SK-N-SH (cell line): Measurements from ENCODE around the gene WSCD1. TPM values are rescaled to one million over a fixed set of nuclear protein-coding genes. Genes with fewer than 3 reads are reported as not detected.

ENCODE experiments used
- CTCF ChIA-PET: fragments of 300-600, 350-600 bp; formaldehyde crosslinking; extraction: SDS; loops from one replicate; lab custom pipeline; 2021; lab: Yijun Ruan, JAX
- POLR2A ChIA-PET: fragments of 350-600 bp; sonication (Branson Sonifier 250); formaldehyde crosslinking; extraction: SDS; loops from one replicate; lab custom pipeline; 2020; ENCODE audit warnings: antibody characterized with exemption, inconsistent platforms; lab: Yijun Ruan, JAX
- DNase-seq: peaks from one replicate; pipeline ENCODE4 v3.0.0; 2012
- H2AFZ ChIP-seq: fragments of 200-600 bp; sonication (generic); 2 replicates; pipeline ENCODE4 v1.8.1; 2016; ENCODE audit warnings: antibody characterized with exemption, mild to moderate bottlenecking, low read depth
- H3F3A ChIP-seq: fragments of 200-600 bp; sonication (generic); replicated peaks from 2 replicates; pipeline ENCODE3; 2016; ENCODE audit warnings: antibody characterized with exemption, mild to moderate bottlenecking; ENCODE audit not compliant: insufficient read depth
- H3K27ac ChIP-seq, 2 experiments: fragments of 200-500 bp in 1 of 2; fragments of 200-600 bp in 1 of 2; sonication (Bioruptor generic) in 1 of 2; sonication (generic), shearing (Covaris generic) in 1 of 2; 2 replicates each; pipeline versions ENCODE4 v1.5.1 to v1.6.1; 2014 to 2016; ENCODE audit warnings: low read depth in 2 of 2, inconsistent platforms in 1 of 2, low read length in 1 of 2, mild to moderate bottlenecking in 1 of 2, mixed read lengths in 1 of 2
- H3K27me3 ChIP-seq: fragments of 200-600 bp; sonication (generic), shearing (Covaris generic); 2 replicates; pipeline ENCODE4 v1.6.1; 2016; ENCODE audit warnings: mixed run types; ENCODE audit not compliant: insufficient read depth
- H3K36me3 ChIP-seq, 2 experiments: fragments of 200-500 bp in 1 of 2; fragments of 200-600 bp in 1 of 2; sonication (Bioruptor generic) in 1 of 2; sonication (generic) in 1 of 2; replicated peaks in 1 of 2; 2 replicates each; pipeline versions ENCODE3 to v1.5.1; 2014 to 2016; ENCODE audit warnings: low read length in 1 of 2, mild to moderate bottlenecking in 1 of 2; ENCODE audit not compliant: insufficient read depth in 2 of 2, control insufficient read depth in 1 of 2
- H3K4me1 ChIP-seq, 2 experiments: fragments of 200-500 bp in 1 of 2; fragments of 200-600 bp in 1 of 2; sonication (Bioruptor generic) in 1 of 2; sonication (generic), shearing (Covaris generic) in 1 of 2; 2 replicates each; pipeline versions ENCODE4 v1.5.1 to v1.6.1; 2014 to 2016; ENCODE audit warnings: low read depth in 1 of 2, low read length in 1 of 2, mixed run types in 1 of 2; ENCODE audit not compliant: insufficient read depth in 2 of 2, control insufficient read depth in 1 of 2
- H3K4me2 ChIP-seq: fragments of 200-600 bp; sonication (generic), shearing (Covaris generic); 2 replicates; pipeline ENCODE4 v1.6.1; 2017; ENCODE audit warnings: mixed run types
- H3K4me3 ChIP-seq, 2 experiments: fragments of 200-500 bp in 1 of 2; fragments of 200-600 bp in 1 of 2; sonication (Bioruptor generic) in 1 of 2; sonication (generic), shearing (Covaris generic) in 1 of 2; 2 replicates each; pipeline versions ENCODE4 v1.5.1 to v1.8.1; 2014 to 2016; ENCODE audit warnings: low read depth in 2 of 2, inconsistent platforms in 1 of 2, low read length in 1 of 2, mild to moderate bottlenecking in 1 of 2, mixed read lengths in 1 of 2, moderate library complexity in 1 of 2
- H3K79me2 ChIP-seq: fragments of 200-600 bp; sonication (generic); 2 replicates; pipeline ENCODE4 v1.8.1; 2017; ENCODE audit warnings: mild to moderate bottlenecking; ENCODE audit not compliant: insufficient read depth
- H3K9ac ChIP-seq: fragments of 200-600 bp; sonication (generic); 2 replicates; pipeline ENCODE4 v1.6.1; 2017; ENCODE audit warnings: mixed run types
- H3K9me2 ChIP-seq: fragments of 200-600 bp; sonication (generic); 2 replicates; pipeline ENCODE4 v1.6.1; 2017; ENCODE audit warnings: mixed run types
- H3K9me3 ChIP-seq: fragments of 200-600 bp; sonication (generic); 2 replicates; pipeline ENCODE4 v1.6.1; 2017; ENCODE audit warnings: mixed run types, mild to moderate bottlenecking, moderate library complexity
- H4K20me1 ChIP-seq: fragments of 200-600 bp; sonication (generic); 2 replicates; pipeline ENCODE4 v1.6.1; 2017; ENCODE audit warnings: mild to moderate bottlenecking, mixed run types; ENCODE audit not compliant: insufficient read depth
- CHD2 ChIP-seq: fragments of 150-350 bp; IDR thresholded peaks from 2 replicates; pipeline ENCODE4 v1.6.1; 2018; ENCODE audit warnings: low read length; ENCODE audit not compliant: partially characterized antibody
- FOXJ3 ChIP-seq: sonication (generic); formaldehyde crosslinking; IDR thresholded peaks from 2 replicates; pipeline ENCODE4 v1.5.1; 2020; ENCODE audit warnings: mild to moderate bottlenecking, missing genetic modification reagents
- FOXM1 ChIP-seq: IDR thresholded peaks from 2 replicates; pipeline ENCODE4 v1.4.0; 2012; ENCODE audit warnings: low read depth, mild to moderate bottlenecking
- GABPA ChIP-seq: IDR thresholded peaks from 2 replicates; pipeline ENCODE4 v1.4.0; 2012; ENCODE audit warnings: low read depth, mild to moderate bottlenecking
- JUND ChIP-seq: IDR thresholded peaks from 2 replicates; pipeline ENCODE4 v1.4.0; 2012
- MEF2A ChIP-seq: IDR thresholded peaks from 2 replicates; pipeline ENCODE4 v1.4.0; 2012; ENCODE audit warnings: low read depth, borderline replicate concordance
- MXI1 ChIP-seq: IDR thresholded peaks from 2 replicates; pipeline ENCODE4 v1.6.1; 2012; ENCODE audit warnings: mild to moderate bottlenecking, low read depth, low read length, improper control_type of control experiment
- NFIC ChIP-seq: IDR thresholded peaks from 2 replicates; pipeline ENCODE4 v1.4.0; 2012; ENCODE audit warnings: borderline replicate concordance
- RFX5 ChIP-seq: IDR thresholded peaks from 2 replicates; pipeline ENCODE4 v1.6.1; 2012; ENCODE audit warnings: mild to moderate bottlenecking, improper control_type of control experiment, low read length
- SMC3 ChIP-seq: IDR thresholded peaks from 2 replicates; pipeline ENCODE4 v1.6.1; 2012; ENCODE audit warnings: low read depth, low read length, improper control_type of control experiment
- TEAD4 ChIP-seq: IDR thresholded peaks from 2 replicates; pipeline ENCODE4 v1.4.0; 2012; ENCODE audit warnings: mild to moderate bottlenecking, borderline replicate concordance; ENCODE audit not compliant: insufficient read depth
- WGBS: methylation state at CpG from one replicate; pipeline ENCODE4 v1.1.6; 2017; ENCODE audit warnings: low lambda C conversion rate; 5-methylcytosine and 5-hydroxymethylcytosine counted together
- polyA plus RNA-seq, 3 experiments: library from polyadenylated mRNA; depleted of rRNA; stranded (reverse); fragments of >200 nt; gene quantifications; 2 replicates each; pipeline ENCODE4 v1.2.3, GENCODE V29; 2012
- TF ChIP-seq, protein P1 (sequence below): IDR thresholded peaks from 2 replicates; pipeline ENCODE4 v1.6.1; 2012; ENCODE audit warnings: mild to moderate bottlenecking, low read depth, low read length, moderate library complexity
- TF ChIP-seq, protein P2 (sequence below): fragments of 200-600 bp; sonication (generic); IDR thresholded peaks from 2 replicates; pipeline ENCODE4 v1.6.1; 2017; ENCODE audit warnings: antibody characterized with exemption, mild to moderate bottlenecking, moderate library complexity
- TF ChIP-seq, protein P3 (sequence below): IDR thresholded peaks from 2 replicates; pipeline ENCODE4; 2012

Gene WSCD1
- polyA plus RNA-seq, 1 of the 3 experiments (the other 2 are of a cell fraction), result 0.03 TPM

DNA sequence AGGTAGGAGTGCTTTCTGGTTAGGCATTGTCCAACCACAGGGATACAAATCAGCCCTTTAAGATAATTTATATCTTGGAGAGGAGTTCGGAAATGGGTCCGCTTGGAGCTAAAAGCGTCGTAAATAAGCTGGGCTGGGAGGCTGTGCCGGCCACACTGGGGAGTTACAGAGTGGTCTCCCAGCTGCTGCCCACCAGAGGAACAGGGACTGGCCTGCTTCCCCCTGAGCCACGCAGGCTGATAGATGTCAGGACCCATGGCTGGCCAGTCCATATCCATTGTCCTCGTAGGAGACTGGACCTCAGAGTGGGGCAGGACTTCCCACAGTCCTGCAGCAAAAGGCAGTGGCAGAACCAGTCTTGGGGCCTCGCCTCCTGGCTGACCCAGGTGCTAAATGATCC lies 12.6 kb upstream of the WSCD1 start:
- no peaks in the 10 kb centered on the region for H4K20me1 ChIP-seq
- H3K9me3 ChIP-seq, result no peaks in the 10 kb centered on the region
- H3K4me1 ChIP-seq, result no peaks in the 10 kb centered on the region
- POLR2A ChIA-PET, result no interaction called here
- H3K27ac ChIP-seq, result no peak overlapping the region
- WGBS, result 52% methylated on average over 6 of the region's 8 CpGs
- H3K36me3 ChIP-seq, result no peaks in the 10 kb centered on the region
- TF ChIP-seq CHD2, result no peak
- no peak for TF ChIP-seq SMC3
- no peak for TF ChIP-seq RFX5
- TF ChIP-seq, protein P1, sequence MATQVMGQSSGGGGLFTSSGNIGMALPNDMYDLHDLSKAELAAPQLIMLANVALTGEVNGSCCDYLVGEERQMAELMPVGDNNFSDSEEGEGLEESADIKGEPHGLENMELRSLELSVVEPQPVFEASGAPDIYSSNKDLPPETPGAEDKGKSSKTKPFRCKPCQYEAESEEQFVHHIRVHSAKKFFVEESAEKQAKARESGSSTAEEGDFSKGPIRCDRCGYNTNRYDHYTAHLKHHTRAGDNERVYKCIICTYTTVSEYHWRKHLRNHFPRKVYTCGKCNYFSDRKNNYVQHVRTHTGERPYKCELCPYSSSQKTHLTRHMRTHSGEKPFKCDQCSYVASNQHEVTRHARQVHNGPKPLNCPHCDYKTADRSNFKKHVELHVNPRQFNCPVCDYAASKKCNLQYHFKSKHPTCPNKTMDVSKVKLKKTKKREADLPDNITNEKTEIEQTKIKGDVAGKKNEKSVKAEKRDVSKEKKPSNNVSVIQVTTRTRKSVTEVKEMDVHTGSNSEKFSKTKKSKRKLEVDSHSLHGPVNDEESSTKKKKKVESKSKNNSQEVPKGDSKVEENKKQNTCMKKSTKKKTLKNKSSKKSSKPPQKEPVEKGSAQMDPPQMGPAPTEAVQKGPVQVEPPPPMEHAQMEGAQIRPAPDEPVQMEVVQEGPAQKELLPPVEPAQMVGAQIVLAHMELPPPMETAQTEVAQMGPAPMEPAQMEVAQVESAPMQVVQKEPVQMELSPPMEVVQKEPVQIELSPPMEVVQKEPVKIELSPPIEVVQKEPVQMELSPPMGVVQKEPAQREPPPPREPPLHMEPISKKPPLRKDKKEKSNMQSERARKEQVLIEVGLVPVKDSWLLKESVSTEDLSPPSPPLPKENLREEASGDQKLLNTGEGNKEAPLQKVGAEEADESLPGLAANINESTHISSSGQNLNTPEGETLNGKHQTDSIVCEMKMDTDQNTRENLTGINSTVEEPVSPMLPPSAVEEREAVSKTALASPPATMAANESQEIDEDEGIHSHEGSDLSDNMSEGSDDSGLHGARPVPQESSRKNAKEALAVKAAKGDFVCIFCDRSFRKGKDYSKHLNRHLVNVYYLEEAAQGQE, result no peak
- no peak for TF ChIP-seq FOXM1
- TF ChIP-seq GABPA, result no peak
- no peak for TF ChIP-seq MEF2A
- TF ChIP-seq NFIC, result no peak
- TF ChIP-seq TEAD4, result no peak
- TF ChIP-seq, protein P2, sequence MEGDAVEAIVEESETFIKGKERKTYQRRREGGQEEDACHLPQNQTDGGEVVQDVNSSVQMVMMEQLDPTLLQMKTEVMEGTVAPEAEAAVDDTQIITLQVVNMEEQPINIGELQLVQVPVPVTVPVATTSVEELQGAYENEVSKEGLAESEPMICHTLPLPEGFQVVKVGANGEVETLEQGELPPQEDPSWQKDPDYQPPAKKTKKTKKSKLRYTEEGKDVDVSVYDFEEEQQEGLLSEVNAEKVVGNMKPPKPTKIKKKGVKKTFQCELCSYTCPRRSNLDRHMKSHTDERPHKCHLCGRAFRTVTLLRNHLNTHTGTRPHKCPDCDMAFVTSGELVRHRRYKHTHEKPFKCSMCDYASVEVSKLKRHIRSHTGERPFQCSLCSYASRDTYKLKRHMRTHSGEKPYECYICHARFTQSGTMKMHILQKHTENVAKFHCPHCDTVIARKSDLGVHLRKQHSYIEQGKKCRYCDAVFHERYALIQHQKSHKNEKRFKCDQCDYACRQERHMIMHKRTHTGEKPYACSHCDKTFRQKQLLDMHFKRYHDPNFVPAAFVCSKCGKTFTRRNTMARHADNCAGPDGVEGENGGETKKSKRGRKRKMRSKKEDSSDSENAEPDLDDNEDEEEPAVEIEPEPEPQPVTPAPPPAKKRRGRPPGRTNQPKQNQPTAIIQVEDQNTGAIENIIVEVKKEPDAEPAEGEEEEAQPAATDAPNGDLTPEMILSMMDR, result no peak
- no peak for TF ChIP-seq MXI1
- no peak for TF ChIP-seq JUND
- no peak for TF ChIP-seq FOXJ3 (CRISPR knock-in tag)
- TF ChIP-seq, protein P3, sequence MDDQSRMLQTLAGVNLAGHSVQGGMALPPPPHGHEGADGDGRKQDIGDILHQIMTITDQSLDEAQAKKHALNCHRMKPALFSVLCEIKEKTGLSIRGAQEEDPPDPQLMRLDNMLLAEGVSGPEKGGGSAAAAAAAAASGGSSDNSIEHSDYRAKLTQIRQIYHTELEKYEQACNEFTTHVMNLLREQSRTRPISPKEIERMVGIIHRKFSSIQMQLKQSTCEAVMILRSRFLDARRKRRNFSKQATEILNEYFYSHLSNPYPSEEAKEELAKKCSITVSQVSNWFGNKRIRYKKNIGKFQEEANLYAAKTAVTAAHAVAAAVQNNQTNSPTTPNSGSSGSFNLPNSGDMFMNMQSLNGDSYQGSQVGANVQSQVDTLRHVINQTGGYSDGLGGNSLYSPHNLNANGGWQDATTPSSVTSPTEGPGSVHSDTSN, result no peak
- H3F3A ChIP-seq, result no peaks in the 10 kb centered on the region
- no peak overlapping the region for H2AFZ ChIP-seq
- CTCF ChIA-PET, result interaction anchor here (1.2 kb wide), 1 partner anchor 11 kb away, joined by 6 read pairs; no protein-coding TSS in a partner anchor
- peaks cover 41% of the 10 kb centered on the region; the same call in 1 of the 2 replicates for H3K27me3 ChIP-seq
- no peaks in the 10 kb centered on the region for H3K9me2 ChIP-seq
- H3K4me3 ChIP-seq, result no peak overlapping the region
- H3K9ac ChIP-seq, result no peak overlapping the region
- no peak overlapping the region for H3K4me2 ChIP-seq
- DNase-seq, result no peak
- no peaks in the 10 kb centered on the region for H3K79me2 ChIP-seq
